Adipocyte (in vitro differentiated cells): Measurements from ENCODE around the gene CDK2AP2.
"Not testable (repeated sequence)": the region's sequence is repeated elsewhere in the genome, so short reads cannot be mapped to it uniquely, and the experiment has no call there.

Experiments used
- DNase-seq: peaks from one replicate; pipeline ENCODE4 v3.0.0-alpha.2; 2015; ENCODE audit warnings: low read depth
- H3K27me3 ChIP-seq: replicated peaks from 2 replicates; pipeline ENCODE4 v1.7.0; 2013; ENCODE audit warnings: mild to moderate bottlenecking, low read length, moderate library complexity; ENCODE audit not compliant: control insufficient read depth, insufficient read depth
- H3K36me3 ChIP-seq: 2 replicates; pipeline ENCODE4 v1.7.0; 2013; ENCODE audit warnings: low read length, mild to moderate bottlenecking, moderate library complexity; ENCODE audit not compliant: control insufficient read depth, insufficient read depth, severe bottlenecking
- H3K4me1 ChIP-seq: 2 replicates; pipeline ENCODE4 v1.7.0; 2013; ENCODE audit warnings: mild to moderate bottlenecking, low read length, moderate library complexity; ENCODE audit not compliant: control insufficient read depth, insufficient read depth
- H3K4me3 ChIP-seq: 2 replicates; pipeline ENCODE4 v1.7.0; 2013; ENCODE audit warnings: mild to moderate bottlenecking, low read length, moderate library complexity
- H3K9ac ChIP-seq: 2 replicates; pipeline ENCODE4 v1.7.0; 2013; ENCODE audit warnings: mild to moderate bottlenecking, low read length, moderate library complexity
- H3K9me3 ChIP-seq: 2 replicates; pipeline ENCODE4 v1.7.0; 2013; ENCODE audit warnings: mild to moderate bottlenecking, low read length, moderate library complexity; ENCODE audit not compliant: control insufficient read depth

The CDK2AP2 gene

GRCh38 chr11:67523556-67524479, 15.9 kb upstream of the CDK2AP2 start:
- no peak for DNase-seq
- Histone ChIP-seq H3K27me3 (peaks cover 40% of the 10 kb centered on the region), H3K4me1 (no peaks in the 10 kb centered on the region)

GRCh38 chr11:67522844-67523555, 15.0 kb upstream of the CDK2AP2 start, which contains the start of gene CABP2:
CABP2 (minus strand) TSS chr11:67523446; CDS start chr11:67523326, 120 bp downstream.
- Histone ChIP-seq H3K4me1 (no peaks in the 10 kb centered on the region), H3K4me3 (no peak within 1 kb of the TSS), H3K27me3 (peaks cover 38% of the 10 kb centered on the region), H3K9ac (no peak within 1 kb of the TSS), H3K9me3 (peaks cover 3% of the 10 kb centered on the region), H3K36me3 (no peaks in the 10 kb centered on the region)
- DNase-seq = no peak

More at GRCh38 chr11:67523556-67524479, 15.9 kb upstream of the CDK2AP2 start:
- no peak overlapping the region for H3K9ac ChIP-seq
- H3K9me3 ChIP-seq = peaks cover 3% of the 10 kb centered on the region
- H3K4me3 ChIP-seq = no peak overlapping the region
- H3K36me3 ChIP-seq = no peaks in the 10 kb centered on the region

- no peak for DNase-seq
- Histone ChIP-seq H3K4me1 (no peaks in the 10 kb centered on the region), H3K27me3 (peaks cover 34% of the 10 kb centered on the region), H3K9me3 (peaks cover 3% of the 10 kb centered on the region), H3K4me3 (no peak overlapping the region), H3K9ac (no peak overlapping the region), H3K36me3 (no peaks in the 10 kb centered on the region)
Observed at GRCh38 chr11:67522338-67522737, 14.4 kb upstream of the CDK2AP2 start.

GRCh38 chr11:67521924-67522323, 14.0 kb upstream of the CDK2AP2 start:
- no peaks in the 10 kb centered on the region for H3K4me1 ChIP-seq
- DNase-seq = no peak
- H3K9ac ChIP-seq = no peak overlapping the region
- peaks cover 30% of the 10 kb centered on the region for H3K27me3 ChIP-seq
- no peaks in the 10 kb centered on the region for H3K36me3 ChIP-seq
- peaks cover 3% of the 10 kb centered on the region for H3K9me3 ChIP-seq
- no peak overlapping the region for H3K4me3 ChIP-seq

GRCh38 chr11:67520856-67521824, 13.2 kb upstream of the CDK2AP2 start:
- no peaks in the 10 kb centered on the region for H3K36me3 ChIP-seq
- peaks cover 30% of the 10 kb centered on the region for H3K27me3 ChIP-seq
- DNase-seq = no peak
- no peak overlapping the region for H3K4me3 ChIP-seq
- H3K9me3 ChIP-seq = no peaks in the 10 kb centered on the region
- H3K9ac ChIP-seq = no peak overlapping the region
- no peaks in the 10 kb centered on the region for H3K4me1 ChIP-seq

GRCh38 chr11:67519726-67520125, 11.8 kb upstream of the CDK2AP2 start:
- H3K36me3 ChIP-seq = no peaks in the 10 kb centered on the region
- no peak overlapping the region for H3K4me3 ChIP-seq
- H3K27me3 ChIP-seq = peaks cover 27% of the 10 kb centered on the region
- no peak overlapping the region for H3K9ac ChIP-seq
- no peak for DNase-seq
- no peaks in the 10 kb centered on the region for H3K4me1 ChIP-seq
- H3K9me3 ChIP-seq = no peaks in the 10 kb centered on the region

GRCh38 chr11:67517784-67518552, 10.0 kb upstream of the CDK2AP2 start:
- Histone ChIP-seq H3K27me3 (peaks cover 24% of the 10 kb centered on the region), H3K9me3 (no peaks in the 10 kb centered on the region), H3K4me1 (no peaks in the 10 kb centered on the region), H3K4me3 (no peak overlapping the region), H3K36me3 (no peaks in the 10 kb centered on the region), H3K9ac (no peak overlapping the region)
- DNase-seq = no peak

GRCh38 chr11:67516806-67517205, 8.8 kb upstream of the CDK2AP2 start:
- no peak overlapping the region for H3K4me3 ChIP-seq
- H3K9ac ChIP-seq = no peak overlapping the region

GRCh38 chr11:67514116-67514515, 6.2 kb upstream of the CDK2AP2 start:
- H3K4me1 ChIP-seq = peaks cover under 1% of the 10 kb centered on the region
- H3K9me3 ChIP-seq = no peaks in the 10 kb centered on the region
- no peaks in the 10 kb centered on the region for H3K36me3 ChIP-seq
- no peak for DNase-seq
- H3K4me3 ChIP-seq = no peak overlapping the region
- peaks cover 27% of the 10 kb centered on the region for H3K27me3 ChIP-seq
- no peak overlapping the region for H3K9ac ChIP-seq

More at GRCh38 chr11:67516806-67517205, 8.8 kb upstream of the CDK2AP2 start:
- H3K27me3 ChIP-seq = peaks cover 20% of the 10 kb centered on the region
- H3K9me3 ChIP-seq = no peaks in the 10 kb centered on the region
- H3K4me1 ChIP-seq = no peaks in the 10 kb centered on the region
- no peaks in the 10 kb centered on the region for H3K36me3 ChIP-seq
- no peak for DNase-seq

- H3K27me3 ChIP-seq = peaks cover 27% of the 10 kb centered on the region
- H3K36me3 ChIP-seq, H3K4me3 ChIP-seq, H3K9ac ChIP-seq, H3K9me3 ChIP-seq, DNase-seq: not testable (repeated sequence)
- H3K4me1 ChIP-seq = peaks cover 13% of the 10 kb centered on the region
Observed at GRCh38 chr11:67511558-67511957, 3.6 kb upstream of the CDK2AP2 start.
